Measurements from ENCODE around the gene IL10RA. TPM values are rescaled to one million over a fixed set of nuclear protein-coding genes. Genes with fewer than 3 reads are reported as not detected.

The IL10RA gene
- total and polyA plus RNA-seq, 9 of the 15 experiments (the other 6 are each of a cell fraction or from before 2014, with no cell fraction given) = 0.17 to 17.3 (median 2.9) TPM

DNA sequence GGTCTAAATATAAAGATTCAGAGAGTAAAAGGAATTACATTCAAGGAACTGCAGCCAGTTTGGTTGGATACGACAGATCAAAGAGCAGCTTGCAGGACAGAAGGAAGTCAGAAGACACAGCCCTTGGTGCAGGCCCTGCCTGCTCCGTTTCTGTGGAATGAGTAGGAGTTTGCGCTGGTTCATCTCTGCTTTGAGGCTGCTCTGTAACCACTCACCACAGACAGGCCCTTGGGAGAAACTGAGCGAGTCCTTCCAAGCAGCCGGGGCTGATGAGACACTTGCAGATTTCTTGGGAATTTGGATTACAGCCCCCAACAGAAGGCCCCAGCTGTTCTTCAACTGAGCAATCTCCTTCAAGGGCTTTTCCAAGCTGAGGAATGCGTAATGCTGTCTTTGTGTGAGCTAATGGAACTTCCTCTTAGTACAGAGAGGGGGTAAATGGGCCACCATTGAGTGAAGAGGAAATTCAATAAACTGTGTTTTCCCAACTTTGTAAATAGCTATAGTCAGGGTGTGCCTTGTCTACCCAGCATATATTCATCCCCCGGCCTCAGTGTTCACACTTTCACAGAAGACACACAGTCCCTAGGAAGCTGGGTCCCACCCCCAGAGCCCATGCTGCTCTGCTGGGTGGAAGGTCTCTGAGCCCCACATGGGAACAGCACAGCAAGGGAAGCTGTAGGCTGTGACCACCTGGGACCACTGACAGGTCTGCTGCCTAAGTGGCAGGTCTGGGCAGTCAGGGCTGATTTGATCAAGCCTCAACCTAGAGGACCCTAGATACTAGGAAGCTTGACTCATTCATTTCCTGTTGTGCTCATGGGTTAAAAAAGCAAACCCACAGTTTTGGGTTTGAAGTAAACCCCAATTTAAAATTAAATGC is 16.6 kb downstream of the IL10RA start (continued):
- TF ChIP-seq THRA (IDR thresholded peaks at IDR 0.05) = no peak
- TF ChIP-seq ZNF766 (CRISPR knock-in tag; conservative IDR thresholded peaks at IDR 0.05) = no peak; the same call in none of the 2 replicates
- TF ChIP-seq BMI1 (IDR thresholded peaks at IDR 0.05; ENCODE audit: low read length) = no peak
- TF ChIP-seq TBP (optimal IDR thresholded peaks at IDR 0.05; ENCODE audit: low read depth, low read length) = peak; percentile 10
- TF ChIP-seq L3MBTL2 (IDR thresholded peaks at IDR 0.05) = peak; percentile 24
- 0 out of 2 replicates have a peak, but pooled peaks have one; percentile 52 for TF ChIP-seq KLF6 (CRISPR knock-in tag; IDR thresholded peaks at IDR 0.05; ENCODE audit: borderline replicate concordance)
- TF ChIP-seq DACH1 (IDR thresholded peaks at IDR 0.05; ENCODE audit: partially characterized antibody) = peak; percentile 28
- TF ChIP-seq ETV1 (tag; conservative IDR thresholded peaks at IDR 0.05; ENCODE audit: low read depth) = peak; percentile 43
- no peak for TF ChIP-seq ZBTB40 (IDR thresholded peaks at IDR 0.05)
- TF ChIP-seq ZBTB40 (CRISPR knock-in tag; IDR thresholded peaks at IDR 0.05) = no peak
- TF ChIP-seq GTF2A2 (tag; IDR thresholded peaks at IDR 0.05) = no peak
- no peak for TF ChIP-seq HNRNPUL1 (IDR thresholded peaks at IDR 0.05; ENCODE audit: low read length)
- TF ChIP-seq BCOR (IDR thresholded peaks at IDR 0.05) = no peak
